Central memory CD4-positive, alpha-beta T cell (primary cell): ENCODE results near the gene LFNG.

ENCODE experiments used
- DNase-seq: peaks from one replicate; pipeline ENCODE4 v3.0.0; 2022

The LFNG gene

DNA sequence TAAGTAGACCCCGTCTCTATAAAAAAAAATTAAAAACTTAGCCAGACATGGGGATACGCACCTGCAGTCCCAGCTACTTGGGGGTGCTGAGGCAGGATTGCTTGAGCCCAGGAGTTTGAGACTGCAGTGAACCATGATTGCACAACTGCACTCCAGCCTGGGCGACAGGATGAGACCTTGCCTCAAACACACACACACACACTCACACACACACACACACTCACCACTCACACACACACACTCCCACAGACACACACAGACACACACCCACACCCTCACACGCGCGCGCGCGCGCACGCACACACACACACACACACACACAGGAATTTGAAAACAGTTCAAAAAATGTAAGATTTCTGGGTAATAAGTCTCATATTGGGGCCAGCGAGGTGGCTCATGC, 34.7 kb upstream of the LFNG start:
- no peak for DNase-seq

DNA sequence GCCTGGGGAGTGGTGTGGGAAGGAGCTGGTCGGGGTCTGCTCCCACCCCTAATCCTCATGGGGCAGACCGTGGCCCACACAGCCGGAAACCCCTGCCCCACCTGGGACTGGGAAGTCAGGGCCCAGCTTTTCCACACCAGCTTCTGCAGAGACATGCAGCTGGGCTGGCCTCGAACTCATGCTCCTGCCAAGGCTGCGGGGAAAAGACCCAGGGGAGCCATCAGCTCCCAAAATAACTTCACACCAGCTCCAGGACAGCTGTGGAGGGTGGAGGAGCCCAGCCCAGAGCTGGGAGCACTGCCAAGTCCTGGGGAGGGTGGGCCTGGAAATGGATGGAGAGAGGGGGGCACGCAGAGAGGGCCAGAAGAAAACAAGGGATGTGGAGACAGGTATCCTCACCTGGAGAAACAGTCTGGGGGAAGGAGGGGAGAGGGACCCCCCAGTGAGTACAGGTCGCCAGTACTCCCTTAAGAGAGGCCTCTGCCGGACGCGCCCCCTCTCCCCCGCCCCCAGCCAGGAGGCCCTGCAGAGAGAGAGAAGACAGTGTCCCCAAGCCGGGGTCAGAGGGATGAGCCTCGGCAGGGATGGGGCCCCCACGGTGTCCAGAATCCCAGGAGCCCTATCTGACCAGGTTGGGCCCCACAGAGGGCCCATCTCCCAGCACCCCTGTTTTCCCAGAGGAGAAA, 31.8 kb upstream of the LFNG start:
- no peak for DNase-seq

DNA sequence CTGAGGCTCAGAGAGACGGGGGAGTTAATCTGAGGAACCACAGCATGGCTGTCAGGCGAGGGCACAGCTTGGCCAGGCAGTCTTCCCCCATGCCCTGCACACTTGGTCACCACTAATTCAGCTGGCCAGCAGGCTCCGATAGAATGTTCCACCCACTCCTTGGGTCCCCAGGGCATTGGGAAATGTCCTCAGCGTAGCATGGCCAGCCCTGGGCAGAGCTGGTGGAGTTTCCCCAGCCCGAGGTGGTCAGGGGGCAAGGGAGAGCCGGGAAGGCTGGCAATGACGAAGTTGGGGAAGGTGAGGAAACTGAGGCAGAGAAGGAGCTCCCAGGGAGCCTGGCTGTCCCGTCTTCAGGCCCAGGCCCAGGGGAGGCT, 31.3 kb upstream of the LFNG start:
- no peak for DNase-seq

DNA sequence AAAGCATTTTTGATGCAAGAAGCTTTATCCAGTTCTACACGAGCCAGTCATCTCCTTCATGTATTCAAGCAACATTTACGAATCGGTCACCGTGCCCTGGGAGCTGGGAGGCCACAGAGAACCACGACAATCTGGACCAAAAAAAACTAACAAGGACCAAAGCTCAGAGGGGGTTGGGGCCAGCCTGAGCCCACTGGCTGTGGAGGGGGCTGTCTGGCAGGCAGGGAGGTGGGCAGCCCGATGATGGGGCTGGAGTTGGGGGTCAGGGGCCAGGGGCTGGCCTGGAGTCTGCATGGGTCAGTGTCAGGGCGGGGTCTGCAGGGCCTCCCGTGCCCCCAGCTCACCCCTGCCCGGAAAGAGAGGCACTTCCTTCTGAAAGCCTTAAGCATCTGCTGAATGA, 30.9 kb upstream of the LFNG start:
- DNase-seq, result no peak

DNA sequence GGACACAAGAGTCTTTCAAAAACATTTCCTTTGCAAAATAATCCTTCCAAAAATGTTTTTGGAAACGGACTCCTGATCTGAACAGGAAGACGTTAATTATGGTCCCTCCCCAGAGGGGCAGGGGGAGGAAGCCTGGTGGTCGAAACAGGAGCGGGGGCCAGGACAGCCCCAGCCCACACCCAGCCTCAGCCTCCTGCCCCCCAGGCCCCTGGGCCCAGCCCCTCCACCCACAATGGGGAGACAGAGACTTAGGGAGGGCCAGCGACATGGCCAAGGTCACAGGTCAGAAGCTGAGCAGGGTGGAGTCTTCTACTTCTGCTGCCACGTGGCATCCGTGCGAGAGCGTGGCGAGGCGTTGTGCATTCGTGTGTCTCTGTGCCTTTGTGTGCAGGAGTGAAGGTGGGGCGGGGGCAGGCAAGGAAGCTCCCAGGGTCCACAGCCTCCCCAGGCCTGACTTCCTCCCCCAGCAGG, 29.4 kb upstream of the LFNG start:
- DNase-seq, result no peak

DNA sequence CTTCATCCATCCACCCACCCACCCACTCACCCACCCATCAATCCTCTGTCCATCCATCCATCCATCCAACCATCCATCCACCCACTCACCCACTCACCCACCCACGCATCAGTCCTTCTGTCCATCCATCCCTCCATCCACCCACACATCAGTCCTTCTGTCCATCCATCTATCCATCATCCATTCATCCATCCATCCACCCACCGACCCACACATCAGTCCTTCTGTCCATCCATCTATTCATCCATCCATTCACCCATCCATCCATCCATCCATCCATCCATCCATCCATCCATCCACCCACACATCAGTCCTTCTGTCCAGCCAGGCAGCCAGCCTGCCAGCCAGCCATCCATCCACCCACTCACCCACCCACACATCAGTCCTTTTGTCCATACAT, 27.5 kb upstream of the LFNG start:
- DNase-seq, result no peak

DNA sequence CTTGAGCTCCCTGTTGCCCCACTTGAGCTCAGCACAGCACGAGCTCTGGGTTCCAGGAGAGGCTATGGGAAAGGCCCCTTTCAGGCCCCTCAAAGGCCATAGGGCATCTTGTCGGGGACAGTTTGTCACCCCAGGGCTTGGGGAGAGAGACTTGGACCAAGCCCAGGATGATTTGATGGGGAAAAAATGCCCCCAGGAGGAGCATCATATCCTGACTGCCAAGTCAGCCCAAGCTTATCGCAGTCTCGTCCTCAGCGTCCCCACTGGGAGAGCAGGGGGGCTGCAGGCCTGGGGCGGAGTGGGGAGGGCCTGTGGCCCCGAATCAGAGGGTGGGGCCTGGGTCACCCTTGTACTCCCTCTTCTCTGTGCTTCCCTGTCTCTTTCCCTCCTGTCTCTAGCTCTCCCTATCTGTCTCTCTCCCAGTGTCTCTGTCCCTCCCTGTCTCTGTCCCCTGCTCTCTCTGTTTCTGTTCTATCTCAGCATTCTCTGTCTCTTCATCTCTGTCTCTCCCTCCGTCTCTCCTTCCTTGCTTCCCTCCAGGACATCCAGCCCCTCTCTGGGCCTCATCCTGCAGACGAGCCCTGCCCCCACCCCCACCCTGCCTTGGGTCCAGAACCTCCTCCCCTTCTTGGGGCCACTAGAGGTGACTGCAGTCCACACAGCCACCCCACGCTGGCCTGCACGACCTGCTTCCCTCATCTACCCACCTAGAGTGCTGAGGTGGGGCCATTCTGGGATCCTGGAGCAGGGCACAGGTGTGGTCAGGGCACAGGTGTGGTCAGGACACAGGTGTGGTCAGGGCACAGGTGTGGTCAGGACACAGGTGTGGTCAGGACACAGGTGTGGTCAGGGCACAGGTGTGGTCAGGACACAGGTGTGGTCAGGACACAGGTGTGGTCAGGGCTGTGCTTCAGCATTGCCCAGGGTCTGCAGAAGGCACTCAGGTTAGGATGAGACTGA, 26.1 kb upstream of the LFNG start:
- DNase-seq, result no peak

DNA sequence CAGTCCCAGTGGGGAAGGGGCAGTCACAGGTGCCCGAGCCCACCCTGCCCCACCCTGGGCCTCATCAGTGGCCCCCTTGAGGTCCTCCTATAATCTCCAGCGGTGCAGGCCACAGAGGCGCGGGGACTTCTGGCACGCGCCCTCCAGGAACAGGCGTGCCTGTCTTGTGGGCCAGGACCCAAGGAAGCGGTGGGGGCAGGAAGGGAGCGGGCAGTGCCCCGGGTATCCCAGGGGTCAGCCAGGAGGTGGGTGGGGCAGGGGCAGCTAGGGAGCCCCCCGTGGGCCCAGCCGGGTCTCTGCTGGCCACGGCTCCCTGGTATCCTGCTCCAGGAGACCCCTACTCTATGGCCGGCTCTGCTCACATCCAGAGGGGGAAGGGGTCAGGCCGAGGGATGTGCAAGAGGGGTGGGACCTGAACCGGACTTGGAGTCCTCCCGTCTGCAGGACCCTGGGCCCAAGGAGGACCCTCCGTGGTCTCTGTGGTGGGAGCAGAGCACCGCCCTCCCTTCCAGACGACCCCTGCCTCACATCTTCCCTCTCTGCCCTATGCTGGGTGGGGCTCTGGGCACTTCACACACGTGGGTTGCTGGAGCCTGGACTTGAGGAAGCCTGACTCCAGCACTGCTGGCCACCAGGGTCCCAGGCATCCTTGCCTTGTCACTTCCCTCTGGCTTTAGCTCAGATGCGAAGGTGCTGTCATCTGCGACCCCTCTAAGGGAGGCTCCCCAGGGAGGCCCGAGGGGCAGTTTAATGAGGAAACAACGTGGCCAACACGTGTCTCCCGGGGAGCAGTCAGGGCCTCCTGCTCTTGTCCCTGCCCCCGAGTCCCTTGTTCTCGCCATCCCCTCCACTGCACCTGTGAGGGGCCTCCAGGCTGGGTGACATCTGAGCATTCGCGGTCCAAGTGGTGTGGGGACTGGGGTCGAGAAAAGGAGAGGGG, 25.1 kb upstream of the LFNG start:
- no peak for DNase-seq

DNA sequence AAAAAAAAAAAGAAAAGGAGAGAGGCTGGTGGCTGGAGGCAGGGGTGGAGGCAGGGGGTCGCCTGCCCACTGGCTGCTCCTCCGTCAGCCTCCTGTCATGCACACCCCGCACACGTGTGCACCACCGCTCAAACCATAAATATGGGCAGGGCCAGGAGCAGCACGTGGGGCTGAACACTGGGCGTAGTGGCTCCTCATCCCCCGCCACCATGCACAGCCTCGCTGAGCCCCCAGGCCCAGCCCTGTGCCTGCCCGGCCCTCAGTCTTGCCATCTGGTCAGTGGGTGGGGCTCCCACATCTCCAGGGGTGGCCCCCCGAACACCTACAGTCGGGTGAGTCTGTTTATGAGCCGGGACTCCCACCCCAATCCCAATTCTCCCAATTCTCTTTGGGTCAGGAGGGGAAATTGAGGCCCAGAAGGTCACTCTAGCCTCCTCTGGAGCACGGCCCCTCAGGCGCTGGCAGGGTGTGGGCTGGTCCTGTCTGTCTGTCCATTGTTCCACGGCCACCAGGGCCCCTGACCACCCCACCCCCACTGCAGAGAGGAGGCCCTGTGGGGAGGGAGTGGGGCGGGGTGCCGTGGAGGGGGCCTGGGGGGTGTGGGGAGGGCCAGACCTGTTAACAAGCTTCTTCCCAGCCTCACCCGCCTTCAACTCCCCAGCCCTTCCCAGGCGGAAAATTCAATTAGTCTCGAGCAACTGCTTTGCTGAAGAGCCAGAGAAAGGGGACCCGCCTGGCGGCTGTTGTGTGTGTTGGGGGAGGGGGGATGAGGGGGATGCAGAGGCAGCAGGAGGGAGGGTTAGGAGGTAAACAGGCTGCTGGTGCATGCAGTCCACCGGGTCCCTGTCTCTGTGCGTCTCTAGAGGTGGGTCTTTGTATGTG, 23.9 kb upstream of the LFNG start:
- no peak for DNase-seq

DNA sequence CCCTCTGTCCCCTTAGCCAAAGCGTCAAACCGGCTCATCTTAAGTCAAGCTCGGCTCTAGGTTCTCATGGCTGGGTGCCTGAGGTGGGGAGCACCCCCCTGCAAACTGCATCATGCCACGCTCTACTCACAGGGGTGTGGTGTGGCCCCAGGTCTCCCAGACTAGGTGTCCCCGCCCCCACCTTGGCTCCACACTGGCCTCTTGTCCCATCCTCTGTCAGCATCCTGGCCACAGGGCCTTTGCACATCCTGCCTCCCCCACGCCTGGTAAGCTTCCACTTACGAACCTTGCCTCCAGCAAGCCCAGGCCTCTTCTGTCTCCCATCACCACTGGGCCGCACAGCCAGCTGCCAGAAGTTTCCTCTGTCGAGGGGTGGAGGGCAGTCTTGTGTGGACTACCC, 23.2 kb upstream of the LFNG start:
- DNase-seq, result no peak

DNA sequence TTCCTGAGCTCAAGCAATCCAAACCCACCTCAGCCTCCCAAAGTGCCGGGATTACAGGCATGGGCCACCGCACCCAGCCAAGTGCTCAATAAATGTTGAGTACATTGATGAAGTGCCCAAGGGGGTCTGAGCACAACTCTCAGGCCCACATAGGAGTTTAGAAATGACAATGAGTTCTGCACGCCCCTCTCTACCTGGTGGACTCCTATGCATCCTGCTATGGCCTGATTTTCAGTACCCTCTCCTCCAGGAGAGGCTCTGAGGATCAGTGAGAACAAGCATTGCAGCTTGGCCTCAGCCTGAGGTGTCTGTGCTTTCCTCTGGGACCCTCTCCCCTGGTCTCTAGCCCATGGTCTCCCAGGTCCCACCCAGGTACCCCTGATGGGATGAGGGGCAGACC, 22.5 kb upstream of the LFNG start:
- no peak for DNase-seq

DNA sequence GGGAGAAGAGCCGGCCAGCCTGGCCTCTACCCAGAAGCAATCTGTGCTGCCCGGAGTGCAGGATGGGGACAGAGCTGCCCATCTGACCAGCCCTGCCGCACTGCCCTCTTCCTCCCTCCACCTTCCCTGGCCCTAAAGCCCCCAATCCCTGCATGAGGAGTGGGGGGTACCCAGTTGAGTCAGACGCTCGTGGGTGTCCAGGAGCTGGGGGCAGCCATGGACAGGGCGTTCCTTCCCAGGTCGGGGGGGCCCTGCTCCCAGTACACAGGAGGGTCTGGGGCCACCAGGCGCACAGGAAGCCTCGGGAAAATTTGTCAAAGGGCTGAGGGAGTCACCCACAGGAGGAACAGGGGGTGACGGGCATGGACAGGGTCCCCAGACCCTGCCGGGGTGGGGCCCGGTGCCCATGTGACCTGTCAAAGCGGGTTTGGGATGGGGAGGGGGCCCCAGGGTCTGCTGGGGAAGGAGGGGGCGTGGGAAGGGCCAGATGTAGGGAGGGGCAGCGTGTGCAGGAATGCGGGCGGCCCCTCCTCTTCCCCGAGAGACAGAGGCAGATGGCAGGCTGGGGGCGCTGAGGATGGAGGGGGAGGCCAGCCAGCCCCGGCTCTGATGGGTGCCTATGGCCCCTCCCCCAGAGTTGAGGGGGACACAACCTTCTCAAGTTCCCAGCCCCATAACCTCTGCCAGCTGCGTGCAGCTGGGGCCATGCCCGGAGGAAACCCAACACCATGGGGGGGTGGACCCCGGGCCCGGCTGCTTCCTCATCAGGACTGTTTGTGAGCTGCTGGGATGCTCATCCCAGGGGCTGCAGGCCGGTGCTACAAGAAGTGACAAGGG, 21.9 kb upstream of the LFNG start:
- no peak for DNase-seq

DNA sequence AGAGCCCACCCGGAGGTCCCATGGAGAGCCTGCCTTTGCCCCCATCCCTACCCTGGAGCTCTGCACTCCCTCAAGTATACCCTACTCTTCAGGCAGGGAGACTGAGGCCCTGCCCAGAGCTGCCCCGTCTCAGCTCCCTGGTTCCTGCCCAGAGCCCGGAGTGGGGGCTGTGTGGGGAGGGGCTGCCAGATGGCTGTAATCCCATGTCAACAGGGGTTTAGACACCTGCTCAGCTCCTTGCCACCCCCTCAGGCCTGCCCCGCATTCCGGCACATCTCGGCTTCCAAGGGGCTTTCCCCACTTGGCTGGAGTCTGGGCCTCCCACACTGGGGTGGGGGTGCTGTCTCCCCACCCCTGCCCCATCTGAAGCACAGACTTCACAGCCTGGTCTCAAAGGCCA, 20.9 kb upstream of the LFNG start:
- DNase-seq, result no peak

DNA sequence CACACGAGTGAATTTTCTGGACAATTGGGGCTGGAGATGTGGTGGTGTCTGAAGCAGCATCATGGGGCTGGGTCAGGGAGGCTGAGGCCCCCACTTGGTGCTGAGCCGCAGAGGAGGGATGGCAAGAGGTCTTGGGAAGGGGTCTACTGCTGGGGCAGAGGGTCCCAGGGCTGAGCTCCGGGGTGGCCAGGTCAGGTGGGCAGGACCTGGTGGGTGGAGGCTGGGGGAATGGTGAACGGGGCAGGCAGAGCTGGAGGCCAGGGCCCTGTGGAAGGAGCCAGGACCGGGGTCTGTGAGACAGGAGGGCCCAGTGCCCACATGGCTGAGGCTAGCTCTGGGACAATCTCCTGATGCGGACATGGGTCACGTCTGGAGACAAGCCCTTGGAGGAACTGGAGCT, 20.4 kb upstream of the LFNG start:
- DNase-seq, result no peak

DNA sequence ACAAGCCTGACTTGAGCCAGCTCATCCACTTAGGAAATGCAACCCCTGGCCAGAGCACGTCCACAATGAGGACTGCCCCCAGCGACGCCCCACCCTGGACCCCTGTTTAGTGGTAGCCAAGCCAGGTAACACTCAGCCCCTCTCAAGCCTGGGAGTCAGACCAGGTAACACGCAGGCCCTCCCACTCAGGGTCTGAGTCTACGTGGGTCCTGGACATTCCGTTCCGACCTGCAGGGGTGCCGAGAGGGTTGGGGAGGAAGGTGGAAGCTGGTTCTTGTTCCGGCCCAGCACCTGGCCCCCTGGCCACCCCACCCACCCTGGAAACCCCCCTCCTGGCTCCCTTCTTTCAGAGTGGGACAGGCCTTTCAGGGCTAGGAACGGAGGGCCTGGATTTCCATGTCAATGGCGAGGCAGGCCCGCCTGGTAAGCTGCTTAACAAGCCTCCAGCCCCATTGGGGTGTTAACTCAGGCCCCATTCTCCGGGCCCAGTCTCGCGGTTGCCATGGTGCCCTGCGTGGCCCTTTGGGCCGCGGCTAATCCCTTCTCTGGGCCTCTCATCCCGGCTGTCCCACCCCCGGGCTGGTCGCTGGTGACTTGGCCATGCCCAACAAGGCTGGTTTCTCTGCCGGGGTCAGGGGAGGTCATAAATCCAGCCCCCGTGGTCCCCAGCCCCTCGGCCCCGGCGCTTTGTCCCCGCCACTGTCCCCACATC, 19.7 kb upstream of the LFNG start:
- no peak for DNase-seq

DNA sequence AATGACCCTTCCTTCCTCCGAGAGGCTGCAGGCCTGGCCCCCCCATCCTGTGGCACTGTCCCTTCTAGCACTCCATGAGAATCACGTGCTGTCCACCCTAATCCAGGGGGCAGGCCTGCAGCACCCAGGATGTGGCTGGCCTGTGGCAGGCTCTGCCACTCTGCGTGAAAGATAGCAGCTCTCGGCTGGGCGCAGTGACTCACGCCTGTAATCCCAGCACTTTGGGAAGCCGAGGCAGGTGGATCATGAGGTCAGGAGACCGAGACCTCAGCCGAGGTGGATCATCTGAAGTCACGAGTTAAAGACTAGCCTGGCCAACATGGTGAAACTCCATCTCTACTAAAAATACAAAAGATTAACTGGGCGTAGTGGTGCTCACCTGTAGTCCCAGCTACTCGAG, 18.9 kb upstream of the LFNG start:
- no peak for DNase-seq

DNA sequence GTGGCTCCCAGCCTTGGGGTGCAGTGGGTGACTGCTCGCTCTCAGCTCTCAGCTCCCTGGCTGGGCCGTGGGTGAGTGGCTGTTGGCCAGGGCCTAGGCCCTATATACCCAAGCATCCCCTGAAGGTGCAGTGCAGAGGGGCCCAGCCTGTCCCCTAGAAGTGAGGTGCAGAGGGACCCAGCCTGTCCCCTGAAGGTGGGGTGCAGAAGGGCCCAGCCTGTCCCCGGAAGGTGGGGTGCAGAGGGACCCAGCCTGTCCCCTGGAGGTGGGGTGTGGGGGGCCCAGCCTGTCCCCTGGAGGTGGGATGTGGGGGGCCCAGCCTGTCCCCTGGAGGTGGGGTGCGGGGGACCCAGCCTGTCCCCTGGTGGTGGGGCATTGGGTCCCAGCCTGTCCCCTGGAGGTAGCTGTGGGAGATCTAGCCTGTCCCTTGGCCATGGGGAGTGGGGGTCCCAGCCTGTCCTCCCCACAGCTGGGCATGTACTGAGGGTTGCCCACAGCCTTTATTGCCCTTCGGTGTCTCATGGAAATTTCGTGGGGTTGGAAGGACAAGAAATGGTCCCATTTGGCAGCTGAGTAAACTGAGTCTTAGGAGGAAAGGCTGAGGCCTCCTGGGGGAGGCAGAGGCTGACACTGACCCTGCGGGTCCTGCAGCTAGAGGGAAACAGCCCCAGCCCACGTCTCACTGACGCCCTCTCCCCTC, 17.5 kb upstream of the LFNG start:
- no peak for DNase-seq

DNA sequence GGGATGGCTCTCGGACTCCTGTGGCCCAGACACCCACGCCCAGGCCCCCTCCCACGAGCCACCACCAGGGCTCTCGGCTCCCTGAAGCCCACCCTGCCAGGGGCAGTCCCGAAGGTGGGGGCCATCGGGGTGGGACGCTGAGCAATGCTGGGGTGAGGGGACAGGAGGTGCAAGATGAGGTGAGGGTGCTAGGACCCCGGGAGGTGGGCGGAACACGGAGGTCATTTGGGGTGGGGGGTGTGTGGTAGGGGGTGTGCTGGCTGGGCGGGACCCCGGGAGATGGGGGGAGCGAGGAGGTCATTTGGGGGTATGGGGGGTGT, 17.0 kb upstream of the LFNG start:
- no peak for DNase-seq

DNA sequence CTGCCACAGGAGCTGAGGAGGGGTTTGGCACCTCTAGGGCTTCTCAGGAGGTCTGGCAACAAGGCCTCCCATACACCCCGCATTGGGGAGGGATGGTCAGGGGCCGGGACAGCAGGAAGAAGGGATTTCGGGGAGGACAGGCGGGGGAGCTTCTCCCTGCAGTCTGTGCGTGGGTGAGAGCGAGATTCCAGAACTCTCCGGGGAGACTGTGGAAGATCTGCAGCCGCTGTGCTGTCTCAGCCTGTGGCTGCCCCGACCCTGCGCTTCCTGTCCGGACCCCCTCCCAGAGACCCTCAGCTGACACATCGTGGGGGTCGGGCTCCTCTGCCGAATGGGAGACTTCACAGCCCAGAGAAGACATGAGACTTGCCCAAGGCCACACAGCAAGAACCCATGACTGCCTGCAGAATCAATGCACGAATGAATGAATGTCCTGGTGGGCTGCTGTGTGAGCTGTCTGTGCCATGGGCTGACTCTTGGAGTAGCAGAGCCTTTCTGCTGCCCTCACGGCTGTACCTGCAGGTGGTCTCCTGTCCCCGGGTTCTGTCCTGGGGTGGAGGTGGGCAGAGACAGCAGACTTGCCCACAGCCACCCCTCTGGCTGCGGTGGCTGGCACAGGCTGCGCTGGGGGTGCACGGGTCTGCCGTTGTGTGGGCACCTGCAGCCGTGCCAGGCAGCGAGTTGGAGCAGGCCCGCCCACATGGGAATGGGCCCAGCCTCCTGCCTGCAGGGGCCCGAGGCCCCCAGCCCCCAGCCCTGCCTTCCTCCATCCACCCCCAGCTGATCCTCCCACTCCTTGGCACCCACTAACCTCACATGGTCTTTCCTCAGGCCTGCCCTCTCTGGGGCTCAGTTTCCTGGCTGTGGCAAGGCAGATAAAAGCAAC, 16.3 kb upstream of the LFNG start:
- DNase-seq, result no peak
